HL-60 (cell line): ENCODE measurements around the gene PRX.

Source experiments
- DNase-seq, 2 experiments: peaks; one replicate each; pipeline ENCODE4 v3.0.0-alpha.2; 2010 to 2020; ENCODE audit warnings: low read depth in 1 of 2, low spot score in 1 of 2
- H3K27ac ChIP-seq: fragments of 250-450 bp; sonication (Bioruptor Pico); replicated peaks from 2 replicates; pipeline ENCODE4 v1.5.1; 2020; ENCODE audit warnings: mild to moderate bottlenecking, moderate library complexity
- H3K27me3 ChIP-seq: fragments of 250-450 bp; sonication (Bioruptor Pico); 2 replicates; pipeline ENCODE4 v1.5.1; 2021; ENCODE audit warnings: mild to moderate bottlenecking, moderate library complexity; ENCODE audit not compliant: insufficient read depth, poor library complexity, severe bottlenecking
- H3K4me3 ChIP-seq: replicated peaks from 2 replicates; pipeline ENCODE4 v1.5.1; 2011; ENCODE audit warnings: mild to moderate bottlenecking, control low read depth, low read length; ENCODE audit not compliant: insufficient read depth
- GABPA ChIP-seq: IDR thresholded peaks from 2 replicates; pipeline ENCODE4 v1.6.1; 2012; ENCODE audit warnings: low read depth
- POLR2AphosphoS5 ChIP-seq: IDR thresholded peaks from 2 replicates; pipeline ENCODE4 v1.6.1; 2012; ENCODE audit warnings: low read depth
- SPI1 ChIP-seq: IDR thresholded peaks from 2 replicates; pipeline ENCODE4 v1.6.1; 2012; ENCODE audit warnings: low read depth, mild to moderate bottlenecking, borderline replicate concordance
- TF ChIP-seq, protein P1 (sequence below): IDR thresholded peaks from 2 replicates; pipeline ENCODE4 v1.6.1; 2012; ENCODE audit warnings: low read depth; ENCODE audit not compliant: insufficient replicate concordance
- TF ChIP-seq, protein P2 (sequence below): IDR thresholded peaks from one replicate; pipeline ENCODE4 v1.5.1; 2011; ENCODE audit warnings: low read length, control low read depth, inconsistent platforms; ENCODE audit not compliant: insufficient read depth

PRX gene

DNA sequence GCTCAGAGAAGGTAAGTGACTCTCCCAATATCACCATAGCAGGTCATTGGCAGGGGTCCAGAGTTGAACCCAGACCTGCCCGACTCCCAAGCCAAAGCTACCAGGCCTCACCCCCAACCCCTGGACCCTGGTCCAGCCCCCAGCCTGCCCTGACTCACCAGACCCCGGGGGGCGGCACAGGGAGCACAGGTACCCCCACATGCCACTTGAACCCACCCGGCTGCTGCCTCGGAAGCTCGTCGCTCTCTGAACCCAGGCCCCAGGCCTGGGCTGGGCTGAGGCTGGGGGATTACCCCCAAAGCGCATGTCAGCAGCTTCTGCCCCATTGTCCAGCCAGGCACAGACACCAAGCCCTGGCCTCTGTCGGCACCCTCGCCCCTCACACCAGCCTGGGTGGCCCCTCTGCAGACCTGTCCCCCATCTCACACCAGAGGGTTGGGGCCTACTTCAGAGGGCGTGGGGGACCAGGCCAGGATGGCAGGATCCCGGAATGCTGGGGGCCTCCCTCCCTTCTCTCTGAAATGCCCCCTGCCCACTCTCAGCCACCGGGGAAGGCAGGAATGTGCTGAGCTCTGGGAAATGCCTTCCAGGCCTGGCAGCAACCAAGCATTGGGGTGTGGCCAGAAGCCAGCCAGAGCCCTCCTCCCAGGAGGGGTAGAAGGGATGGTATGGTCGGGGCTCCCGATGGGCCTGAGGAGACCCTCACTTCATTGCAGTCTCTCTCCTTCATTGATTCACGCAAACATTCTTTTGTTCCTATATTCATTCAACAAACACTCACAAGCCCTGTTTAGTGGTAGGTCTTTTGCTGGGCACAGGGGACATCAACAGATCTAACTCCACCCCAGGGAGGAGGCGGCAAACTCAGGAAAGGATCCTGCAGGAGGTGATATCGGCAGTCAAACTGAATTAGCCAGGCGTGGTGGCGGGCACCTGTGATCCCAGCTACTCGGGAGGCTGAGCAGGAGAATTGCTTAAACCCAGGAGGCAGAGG lies 1.7 kb upstream of the PRX start:
- no peak for DNase-seq
- Histone ChIP-seq H3K27me3 (no peaks in the 10 kb centered on the region), H3K4me3 (no peak overlapping the region), H3K27ac (no peak overlapping the region)
- TF ChIP-seq SPI1 (no peak), POLR2AphosphoS5 (no peak), GABPA (no peak)
- TF ChIP-seq, protein P1, sequence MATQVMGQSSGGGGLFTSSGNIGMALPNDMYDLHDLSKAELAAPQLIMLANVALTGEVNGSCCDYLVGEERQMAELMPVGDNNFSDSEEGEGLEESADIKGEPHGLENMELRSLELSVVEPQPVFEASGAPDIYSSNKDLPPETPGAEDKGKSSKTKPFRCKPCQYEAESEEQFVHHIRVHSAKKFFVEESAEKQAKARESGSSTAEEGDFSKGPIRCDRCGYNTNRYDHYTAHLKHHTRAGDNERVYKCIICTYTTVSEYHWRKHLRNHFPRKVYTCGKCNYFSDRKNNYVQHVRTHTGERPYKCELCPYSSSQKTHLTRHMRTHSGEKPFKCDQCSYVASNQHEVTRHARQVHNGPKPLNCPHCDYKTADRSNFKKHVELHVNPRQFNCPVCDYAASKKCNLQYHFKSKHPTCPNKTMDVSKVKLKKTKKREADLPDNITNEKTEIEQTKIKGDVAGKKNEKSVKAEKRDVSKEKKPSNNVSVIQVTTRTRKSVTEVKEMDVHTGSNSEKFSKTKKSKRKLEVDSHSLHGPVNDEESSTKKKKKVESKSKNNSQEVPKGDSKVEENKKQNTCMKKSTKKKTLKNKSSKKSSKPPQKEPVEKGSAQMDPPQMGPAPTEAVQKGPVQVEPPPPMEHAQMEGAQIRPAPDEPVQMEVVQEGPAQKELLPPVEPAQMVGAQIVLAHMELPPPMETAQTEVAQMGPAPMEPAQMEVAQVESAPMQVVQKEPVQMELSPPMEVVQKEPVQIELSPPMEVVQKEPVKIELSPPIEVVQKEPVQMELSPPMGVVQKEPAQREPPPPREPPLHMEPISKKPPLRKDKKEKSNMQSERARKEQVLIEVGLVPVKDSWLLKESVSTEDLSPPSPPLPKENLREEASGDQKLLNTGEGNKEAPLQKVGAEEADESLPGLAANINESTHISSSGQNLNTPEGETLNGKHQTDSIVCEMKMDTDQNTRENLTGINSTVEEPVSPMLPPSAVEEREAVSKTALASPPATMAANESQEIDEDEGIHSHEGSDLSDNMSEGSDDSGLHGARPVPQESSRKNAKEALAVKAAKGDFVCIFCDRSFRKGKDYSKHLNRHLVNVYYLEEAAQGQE, result no peak
- TF ChIP-seq, protein P2, sequence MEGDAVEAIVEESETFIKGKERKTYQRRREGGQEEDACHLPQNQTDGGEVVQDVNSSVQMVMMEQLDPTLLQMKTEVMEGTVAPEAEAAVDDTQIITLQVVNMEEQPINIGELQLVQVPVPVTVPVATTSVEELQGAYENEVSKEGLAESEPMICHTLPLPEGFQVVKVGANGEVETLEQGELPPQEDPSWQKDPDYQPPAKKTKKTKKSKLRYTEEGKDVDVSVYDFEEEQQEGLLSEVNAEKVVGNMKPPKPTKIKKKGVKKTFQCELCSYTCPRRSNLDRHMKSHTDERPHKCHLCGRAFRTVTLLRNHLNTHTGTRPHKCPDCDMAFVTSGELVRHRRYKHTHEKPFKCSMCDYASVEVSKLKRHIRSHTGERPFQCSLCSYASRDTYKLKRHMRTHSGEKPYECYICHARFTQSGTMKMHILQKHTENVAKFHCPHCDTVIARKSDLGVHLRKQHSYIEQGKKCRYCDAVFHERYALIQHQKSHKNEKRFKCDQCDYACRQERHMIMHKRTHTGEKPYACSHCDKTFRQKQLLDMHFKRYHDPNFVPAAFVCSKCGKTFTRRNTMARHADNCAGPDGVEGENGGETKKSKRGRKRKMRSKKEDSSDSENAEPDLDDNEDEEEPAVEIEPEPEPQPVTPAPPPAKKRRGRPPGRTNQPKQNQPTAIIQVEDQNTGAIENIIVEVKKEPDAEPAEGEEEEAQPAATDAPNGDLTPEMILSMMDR, result no peak

DNA sequence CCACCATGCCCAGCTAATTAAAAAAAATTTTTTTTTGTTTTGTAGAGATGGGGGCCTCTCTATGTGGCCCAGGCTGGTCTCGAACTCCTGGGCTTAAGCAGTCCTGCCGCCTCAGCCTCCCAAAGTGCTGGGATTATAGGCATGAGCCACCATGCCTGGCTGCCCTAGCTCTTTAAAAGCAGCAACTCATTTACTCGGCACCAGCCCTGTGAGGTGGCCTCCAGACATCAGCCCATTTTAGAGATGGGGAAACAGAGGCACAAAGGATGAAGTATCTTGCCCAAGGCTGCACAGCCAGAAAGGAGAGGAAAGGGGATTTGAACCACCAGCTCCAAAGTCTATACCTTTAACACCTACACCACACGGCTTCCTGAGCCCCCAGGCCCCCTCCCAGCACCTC lies 312 bp downstream of the PRX start:
- Histone ChIP-seq H3K4me3 (no peak overlapping the region), H3K27ac (no peak overlapping the region), H3K27me3 (no peaks in the 10 kb centered on the region)
- TF ChIP-seq SPI1 (no peak), POLR2AphosphoS5 (no peak), GABPA (no peak)
- TF ChIP-seq, protein P1, result no peak
- TF ChIP-seq, protein P2, result no peak
- no peak for DNase-seq

DNA sequence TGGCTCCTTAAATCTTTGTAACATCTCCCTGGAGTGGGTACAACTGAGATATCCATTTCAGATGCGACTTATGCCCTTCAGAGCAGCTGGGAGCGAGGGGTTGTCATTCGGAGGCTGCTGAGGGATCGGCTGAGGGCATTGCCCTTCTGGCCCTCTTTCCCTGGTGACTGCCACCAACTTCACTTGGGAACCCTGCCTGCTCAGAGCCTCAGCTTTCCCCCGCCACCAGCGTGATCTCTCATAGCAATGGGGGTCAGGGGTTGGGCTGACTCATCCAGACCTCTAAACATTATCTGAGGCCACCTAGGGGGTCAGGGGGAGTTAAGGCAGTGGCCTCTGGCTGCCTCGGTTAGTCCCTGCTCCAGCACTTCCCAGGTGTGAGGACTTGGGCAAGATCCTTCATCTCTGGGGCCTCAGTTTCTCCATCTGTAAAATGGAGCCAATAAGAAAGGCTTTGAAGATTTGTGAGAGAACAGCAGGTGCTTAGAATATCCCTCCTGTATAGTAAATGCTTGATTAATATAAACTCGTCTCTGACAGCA lies 1.1 kb downstream of the PRX start:
- H3K27me3 ChIP-seq, result no peaks in the 10 kb centered on the region
- TF ChIP-seq SPI1, result no peak
- no peak for TF ChIP-seq GABPA
- no peak for TF ChIP-seq POLR2AphosphoS5
- TF ChIP-seq, protein P1, result no peak
- TF ChIP-seq, protein P2, result no peak
- no peak overlapping the region for H3K4me3 ChIP-seq
- DNase-seq, result no peak
- H3K27ac ChIP-seq, result no peak overlapping the region
